H1 (cell line): ENCODE measurements around the gene UGT1A10. TPM values are rescaled to one million over a fixed set of nuclear protein-coding genes. Genes with fewer than 3 reads are reported as not detected.

ENCODE experiments used
- CTCF ChIP-seq, 3 experiments: IDR thresholded peaks; 1 replicate in 2 of 3; 2 replicates in 1 of 3; pipeline versions ENCODE4 v1.5.1 to v1.6.1; 2011; ENCODE audit warnings: low read length in 3 of 3, mild to moderate bottlenecking in 3 of 3, inconsistent platforms in 2 of 3, low read depth in 1 of 3, moderate library complexity in 1 of 3; ENCODE audit not compliant: insufficient read depth in 1 of 3; ENCODE audit errors: control extremely low read depth in 1 of 3
- GABPA ChIP-seq: IDR thresholded peaks from 2 replicates; pipeline ENCODE4 v1.6.1; 2011; ENCODE audit warnings: mild to moderate bottlenecking, low read length, moderate library complexity, borderline replicate concordance; ENCODE audit not compliant: insufficient read depth
- KDM1A ChIP-seq: fragments of 200-600, 300-600 bp; sonication (generic); IDR thresholded peaks from 2 replicates; pipeline ENCODE4 v1.7.1; 2016; ENCODE audit warnings: mild to moderate bottlenecking, low read length, borderline replicate concordance
- MAX ChIP-seq: IDR thresholded peaks from 2 replicates; pipeline ENCODE4 v1.6.1; 2012; ENCODE audit warnings: inconsistent platforms
- SIRT6 ChIP-seq: IDR thresholded peaks from one replicate; pipeline ENCODE4 v1.7.1; 2012; ENCODE audit warnings: low read length, inconsistent platforms
- SP2 ChIP-seq: IDR thresholded peaks from 2 replicates; pipeline ENCODE4 v1.6.1; 2012; ENCODE audit warnings: mild to moderate bottlenecking, low read length, inconsistent platforms
- TAF1 ChIP-seq: IDR thresholded peaks from 2 replicates; pipeline ENCODE4 v1.6.1; 2011; ENCODE audit warnings: mild to moderate bottlenecking, low read depth, low read length
- ZNF274 ChIP-seq: IDR thresholded peaks from 2 replicates; pipeline ENCODE4 v1.7.0; 2012; ENCODE audit warnings: low read length, borderline replicate concordance; ENCODE audit errors: extremely low read depth
- polyA plus RNA-seq, 7 experiments: library from polyadenylated mRNA; depleted of rRNA in 3 of 7; stranded (reverse) in 5 of 7; unstranded in 2 of 7; fragments of >200 nt in 5 of 7; fragments of 200-250 nt in 2 of 7; gene quantifications; 1 replicate in 5 of 7; 2 replicates in 1 of 7; 4 replicates in 1 of 7; pipeline versions ENCODE4 v1.2.1 to v1.2.3, GENCODE V29; 2011 to 2013; ENCODE audit warnings: missing spikeins in 2 of 7, mixed read lengths in 2 of 7
- total RNA-seq: library from RNA; stranded (reverse); fragmentation: NEBNext Ultra II Directional; extraction: Animal tissue kit (Norgen Biotek cat#: 25700); gene quantifications from 2 replicates; pipeline ENCODE4 v1.2.1, GENCODE V29; 2021

The UGT1A10 gene
- total and polyA plus RNA-seq, 2 of the 8 experiments (the other 6 are each of a cell fraction or from before 2014, with no cell fraction given), result not detected

GRCh38 chr2:233671290-233672161, 35.3 kb downstream of the UGT1A10 start, which contains the start of gene UGT1A9 (continued):
- no peak for TF ChIP-seq SIRT6
- TF ChIP-seq SP2, result no peak
- TF ChIP-seq GABPA, result no peak
- TF ChIP-seq KDM1A, result no peak
- TF ChIP-seq ZNF274, result no peak
- TF ChIP-seq MAX, result no peak
- TF ChIP-seq TAF1, result no peak
- no peak for TF ChIP-seq CTCF (IDR thresholded peaks at IDR 0.05; ENCODE audit: control extremely low read depth in 1 of 3, insufficient read depth in 1 of 3, low read depth in 1 of 3, low read length in 3 of 3)
- TF ChIP-seq, all 59 proteins: peak for 0
